Thyroid gland (tissue), 4 donors: Measurements from ENCODE around the gene EHBP1.

ENCODE experiments used
- CTCF ChIP-seq, 6 experiments: fragments of 200-600 bp in 3 of 6; fragments of 450-650 bp in 3 of 6; sonication (generic) in 3 of 6; IDR thresholded peaks; one replicate each; pipeline ENCODE4 v1.5.1; 2016 to 2019; ENCODE audit warnings: antibody characterized with exemption in 6 of 6, mild to moderate bottlenecking in 2 of 6, inconsistent platforms in 1 of 6, moderate library complexity in 1 of 6
- POLR2A ChIP-seq, 2 donors: fragments of 450-650 bp; IDR thresholded peaks; one replicate each; pipeline ENCODE4 v1.6.1; 2017; ENCODE audit warnings: antibody characterized with exemption in 2 of 2, mild to moderate bottlenecking in 2 of 2, moderate library complexity in 1 of 2

- TF ChIP-seq POLR2A (IDR thresholded peaks at IDR 0.05) (no peak), CTCF (IDR thresholded peaks at IDR 0.05) (no peak)
Observed at GRCh38 chr2:62717503-62718081, 12.1 kb downstream of the EHBP1 start.
